GM20000 (cell line): ENCODE results near the gene DNAJC21.
A peak's percentile ranks its signal among the peaks of the same experiment; 100 is the strongest.
"Not testable (repeated sequence)": the region's sequence is repeated elsewhere in the genome, so short reads cannot be mapped to it uniquely, and the experiment has no call there.

Source experiments
- DNase-seq: peaks from one replicate; pipeline ENCODE4 v3.0.0; 2012; ENCODE audit warnings: low spot score
- TF ChIP-seq, protein P1 (sequence below): IDR thresholded peaks from 2 replicates; pipeline ENCODE4 v1.5.1; 2012; ENCODE audit warnings: mild to moderate bottlenecking, control low read depth; ENCODE audit errors: extremely low read depth, missing control alignments

DNAJC21 gene

GRCh38 chr5:34959323-34959722 is 30.0 kb downstream of the DNAJC21 start:
- TF ChIP-seq, protein P1, sequence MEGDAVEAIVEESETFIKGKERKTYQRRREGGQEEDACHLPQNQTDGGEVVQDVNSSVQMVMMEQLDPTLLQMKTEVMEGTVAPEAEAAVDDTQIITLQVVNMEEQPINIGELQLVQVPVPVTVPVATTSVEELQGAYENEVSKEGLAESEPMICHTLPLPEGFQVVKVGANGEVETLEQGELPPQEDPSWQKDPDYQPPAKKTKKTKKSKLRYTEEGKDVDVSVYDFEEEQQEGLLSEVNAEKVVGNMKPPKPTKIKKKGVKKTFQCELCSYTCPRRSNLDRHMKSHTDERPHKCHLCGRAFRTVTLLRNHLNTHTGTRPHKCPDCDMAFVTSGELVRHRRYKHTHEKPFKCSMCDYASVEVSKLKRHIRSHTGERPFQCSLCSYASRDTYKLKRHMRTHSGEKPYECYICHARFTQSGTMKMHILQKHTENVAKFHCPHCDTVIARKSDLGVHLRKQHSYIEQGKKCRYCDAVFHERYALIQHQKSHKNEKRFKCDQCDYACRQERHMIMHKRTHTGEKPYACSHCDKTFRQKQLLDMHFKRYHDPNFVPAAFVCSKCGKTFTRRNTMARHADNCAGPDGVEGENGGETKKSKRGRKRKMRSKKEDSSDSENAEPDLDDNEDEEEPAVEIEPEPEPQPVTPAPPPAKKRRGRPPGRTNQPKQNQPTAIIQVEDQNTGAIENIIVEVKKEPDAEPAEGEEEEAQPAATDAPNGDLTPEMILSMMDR: no peak
- peak; percentile 44 for DNase-seq

DNA sequence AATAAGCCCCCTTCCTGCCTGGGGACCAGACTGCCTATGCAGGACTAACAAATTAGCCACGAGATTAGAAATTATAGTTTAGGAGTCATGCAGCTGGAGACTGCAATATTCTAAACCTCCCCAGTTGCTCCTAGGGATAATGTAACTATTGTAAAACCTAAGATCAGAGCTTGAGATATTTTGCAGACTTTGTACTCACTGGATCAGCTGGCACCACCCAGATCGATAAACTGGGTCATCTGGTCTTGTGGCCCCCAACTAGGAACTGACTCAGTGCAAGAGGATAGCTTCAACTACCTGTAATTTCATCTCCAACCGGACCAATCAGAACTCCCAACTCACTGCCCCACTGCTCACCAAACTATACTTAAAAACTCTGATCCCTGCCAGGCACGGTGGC is 38.2 kb downstream of the DNAJC21 start:
- TF ChIP-seq, protein P1: no peak
- no peak for DNase-seq

- DNase-seq: no peak
- TF ChIP-seq, protein P1: no peak
Measured at GRCh38 chr5:34968258-34968657, 38.9 kb downstream of the DNAJC21 start.

GRCh38 chr5:34970552-34970951 is 41.2 kb downstream of the DNAJC21 start:
- DNase-seq: no peak
- TF ChIP-seq, protein P1: no peak

DNA sequence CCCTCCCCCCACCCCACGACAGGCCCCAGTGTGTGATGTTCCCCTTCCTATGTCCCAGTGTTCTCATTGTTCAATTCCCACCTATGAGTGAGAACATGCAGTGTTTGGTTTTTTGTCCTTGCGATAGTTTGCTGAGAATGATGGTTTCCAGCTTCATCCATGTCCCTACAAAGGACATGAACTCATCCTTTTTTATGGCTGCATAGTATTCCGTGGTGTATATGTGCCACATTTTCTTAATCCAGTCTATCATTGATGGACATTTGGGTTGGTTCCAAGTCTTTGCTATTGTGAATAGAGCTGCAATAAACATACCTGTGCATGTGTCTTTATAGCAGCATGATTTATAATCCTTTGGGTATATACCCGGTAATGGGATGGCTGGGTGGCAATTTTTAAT is 42.3 kb downstream of the DNAJC21 start:
- not testable (repeated sequence) for DNase-seq

GRCh38 chr5:34976347-34976746 is 47.0 kb downstream of the DNAJC21 start:
- TF ChIP-seq, protein P1: no peak
- DNase-seq: no peak

- no peak for DNase-seq
Measured at GRCh38 chr5:34977934-34978613, 48.7 kb downstream of the DNAJC21 start.

More at GRCh38 chr5:34977934-34978613, 48.7 kb downstream of the DNAJC21 start:
- TF ChIP-seq, protein P1: no peak
